GM19455 (cell line): ENCODE data around the gene UBN2.

Experiments
- ATAC-seq: cut with Tn5 transposase; IDR thresholded peaks from one replicate; pipeline ENCODE4 v1.9.1; 2021; ENCODE audit not compliant: unreplicated experiment

The UBN2 gene

DNA sequence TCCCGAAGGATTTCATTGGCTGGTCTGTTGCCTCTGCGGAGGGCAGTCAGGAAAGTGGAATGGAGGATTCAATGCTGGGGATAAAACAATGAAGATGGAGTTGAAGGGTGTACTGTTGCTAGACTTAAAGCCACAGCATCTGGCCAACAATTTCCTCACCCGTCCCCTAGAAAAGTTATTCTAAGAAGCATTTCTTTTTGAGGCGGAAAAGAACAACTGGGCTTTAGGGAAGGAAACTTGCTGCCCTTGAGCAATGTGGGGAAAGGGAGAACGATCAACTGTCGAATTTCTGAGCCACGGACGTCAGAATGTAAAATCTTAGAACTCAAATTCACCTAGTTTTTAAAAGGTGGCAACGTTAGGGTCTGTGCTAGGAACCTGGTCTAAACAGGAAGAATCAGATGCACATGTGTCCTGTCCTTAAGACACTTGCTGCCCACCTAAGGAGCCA is 110.8 kb downstream of the UBN2 start:
- ATAC-seq, result no peak

DNA sequence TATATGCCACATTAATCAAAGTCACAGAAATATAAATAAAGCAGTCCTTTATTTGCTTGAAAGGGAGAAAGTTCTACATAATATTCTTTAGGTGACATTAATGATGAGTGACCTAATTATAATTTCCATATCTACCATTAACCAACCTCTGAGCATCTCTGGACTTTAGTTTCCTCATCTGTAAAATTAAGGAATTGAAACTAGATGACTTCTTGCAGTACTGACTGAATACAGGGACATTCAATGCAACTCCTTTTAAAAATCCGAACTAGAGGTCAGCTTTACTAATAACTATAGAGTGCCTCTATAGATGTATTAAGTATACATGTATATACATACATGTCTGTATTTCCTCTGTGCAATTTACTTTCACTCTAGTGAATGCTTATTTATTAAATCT is 114.0 kb downstream of the UBN2 start:
- ATAC-seq, result no peak

DNA sequence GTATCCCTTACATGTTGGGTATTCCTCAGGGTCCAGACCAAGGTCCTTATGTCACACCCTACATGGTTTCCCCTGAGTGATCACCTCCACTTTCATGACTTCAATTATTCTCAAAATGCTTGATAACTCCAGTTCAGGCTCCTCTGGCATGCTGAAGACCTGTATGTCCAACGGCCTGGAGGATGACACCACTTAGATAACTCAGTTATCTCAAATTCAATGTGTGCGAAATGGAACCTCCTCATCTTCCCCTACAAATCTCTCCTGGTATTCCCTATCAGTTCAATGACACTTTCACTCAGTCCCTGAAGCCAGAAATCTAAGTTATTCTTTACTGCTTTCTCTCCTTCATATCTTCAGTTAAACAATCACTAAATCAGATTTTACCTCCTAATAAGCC is 120.0 kb downstream of the UBN2 start:
- ATAC-seq, result no peak

GRCh38 chr7:139354729-139355128 is 123.7 kb downstream of the UBN2 start:
- no peak for ATAC-seq

GRCh38 chr7:139355320-139355719 is 124.3 kb downstream of the UBN2 start:
- no peak for ATAC-seq
